ENCODE measurements around the gene EDN3.

EDN3 gene

GRCh38 chr20:59363101-59363500 lies 62.7 kb downstream of the EDN3 start:
- DNase-seq (ENCODE audit: low read depth in 2 of 2) = no peak

- no peak for DNase-seq (ENCODE audit: low read depth in 2 of 2)
These were observed 64.2 kb downstream of the EDN3 start for GRCh38 chr20:59364611-59365010.

GRCh38 chr20:59365611-59366285 lies 65.3 kb downstream of the EDN3 start:
- no peak for DNase-seq (ENCODE audit: low read depth in 2 of 2)

- no peak for DNase-seq (ENCODE audit: low read depth in 2 of 2)
These were observed 71.0 kb downstream of the EDN3 start for GRCh38 chr20:59371431-59371830.

- DNase-seq (ENCODE audit: low read depth in 2 of 2) = no peak
These were observed 73.8 kb downstream of the EDN3 start for GRCh38 chr20:59374261-59374660.

- DNase-seq (ENCODE audit: low read depth in 2 of 2) = no peak
These were observed 75.1 kb downstream of the EDN3 start for GRCh38 chr20:59375541-59375940.

Data from stimulated activated CD4-positive, alpha-beta T cell treated with anti-CD3 and anti-CD28 coated beads, Interleukin-12 subunit alpha, Interleukin-12 subunit beta, amount 100 ng/mL, for 24 hours (primary cell).